Neural cell (in vitro differentiated cells): ENCODE results near the gene IL23A. TPM values are rescaled to one million over a fixed set of nuclear protein-coding genes. Genes with fewer than 3 reads are reported as not detected.
"Not testable (repeated sequence)": the region's sequence is repeated elsewhere in the genome, so short reads cannot be mapped to it uniquely, and the experiment has no call there.

ENCODE experiments used
- H2AFZ ChIP-seq: fragments of 200-600, 300-800 bp; sonication (generic), shearing (Covaris generic); 2 replicates; pipeline ENCODE4 v1.6.0; 2014; ENCODE audit warnings: low read depth, mild to moderate bottlenecking, antibody characterized with exemption, low read length, moderate library complexity
- H3F3A ChIP-seq: fragments of 200-600 bp; shearing (Covaris generic); 2 replicates; pipeline ENCODE4 v1.6.1; 2016; ENCODE audit warnings: mild to moderate bottlenecking, moderate library complexity, mixed read lengths, antibody characterized with exemption, low read length; ENCODE audit not compliant: insufficient read depth, poor library complexity, severe bottlenecking
- H3K27ac ChIP-seq: fragments of 200-600, 300-800 bp; sonication (generic), shearing (Covaris generic); 2 replicates; pipeline ENCODE4 v1.5.1; 2014; ENCODE audit warnings: mild to moderate bottlenecking, low read length, moderate library complexity
- H3K27me3 ChIP-seq: fragments of 300-800, 200-600 bp; sonication (generic), shearing (Covaris generic); 2 replicates; pipeline ENCODE4 v1.6.0; 2014; ENCODE audit warnings: mild to moderate bottlenecking, low read depth, low read length, moderate library complexity; ENCODE audit not compliant: insufficient read depth
- H3K36me3 ChIP-seq: fragments of 300-800, 200-600 bp; sonication (generic), shearing (Covaris generic); 2 replicates; pipeline ENCODE4 v1.5.1; 2014; ENCODE audit warnings: mild to moderate bottlenecking, antibody characterized with exemption, low read length, moderate library complexity; ENCODE audit not compliant: insufficient read depth
- H3K4me2 ChIP-seq: fragments of 300-800, 200-600 bp; sonication (generic), shearing (Covaris generic); 2 replicates; pipeline ENCODE4 v1.6.0; 2014; ENCODE audit warnings: mild to moderate bottlenecking, low read length
- H3K4me3 ChIP-seq: fragments of 300-800, 200-600 bp; sonication (generic), shearing (Covaris generic); 2 replicates; pipeline ENCODE4 v1.5.1; 2014; ENCODE audit warnings: mild to moderate bottlenecking, low read length, moderate library complexity
- H3K79me2 ChIP-seq: fragments of 200-600 bp; shearing (Covaris generic); replicated peaks from 2 replicates; pipeline ENCODE4 v1.6.0; 2014; ENCODE audit warnings: mild to moderate bottlenecking, low read length, moderate library complexity; ENCODE audit not compliant: insufficient read depth
- H3K9ac ChIP-seq: fragments of 300-800, 200-600 bp; sonication (generic), shearing (Covaris generic); 2 replicates; pipeline ENCODE4 v1.6.1; 2016; ENCODE audit warnings: mild to moderate bottlenecking, low read length, mixed read lengths
- H3K9me2 ChIP-seq: fragments of 200-600 bp; shearing (Covaris generic); 2 replicates; pipeline ENCODE4 v1.6.1; 2016; ENCODE audit warnings: mild to moderate bottlenecking, low read length, mixed read lengths; ENCODE audit not compliant: insufficient read depth
- H3K9me3 ChIP-seq: fragments of 200-600, 300-800 bp; sonication (generic), shearing (Covaris generic); 2 replicates; pipeline ENCODE4 v1.6.1; 2016; ENCODE audit warnings: mild to moderate bottlenecking, mixed run types, low read length, moderate library complexity, mixed read lengths
- H4K20me1 ChIP-seq: fragments of 200-600 bp; shearing (Covaris generic); 2 replicates; pipeline ENCODE4 v1.6.1; 2016; ENCODE audit warnings: mild to moderate bottlenecking, mixed run types; ENCODE audit not compliant: insufficient read depth
- EP300 ChIP-seq: fragments of 450-650 bp; conservative IDR thresholded peaks from 2 replicates; pipeline ENCODE4 v1.6.1; 2014; ENCODE audit warnings: antibody characterized with exemption, mild to moderate bottlenecking, moderate library complexity; ENCODE audit not compliant: poor library complexity, severe bottlenecking
- EZH2 ChIP-seq: fragments of 200-600, 300-800 bp; shearing (Covaris generic), sonication (generic); IDR thresholded peaks from 2 replicates; pipeline ENCODE4 v1.6.1; 2014; ENCODE audit warnings: antibody characterized with exemption, low read length, borderline replicate concordance, mild to moderate bottlenecking; ENCODE audit not compliant: insufficient read depth, poor library complexity, severe bottlenecking
- MXI1 ChIP-seq: fragments of 450-650 bp; conservative IDR thresholded peaks from 2 replicates; pipeline ENCODE4 v1.6.1; 2014; ENCODE audit warnings: antibody characterized with exemption, mild to moderate bottlenecking; ENCODE audit not compliant: poor library complexity, severe bottlenecking
- POLR2AphosphoS5 ChIP-seq: IDR thresholded peaks from 2 replicates; pipeline ENCODE4 v1.6.1; 2012
- RAD21 ChIP-seq: fragments of 450-650 bp; conservative IDR thresholded peaks from 2 replicates; pipeline ENCODE4 v1.6.1; 2014; ENCODE audit warnings: antibody characterized with exemption, mild to moderate bottlenecking, moderate library complexity
- REST ChIP-seq: IDR thresholded peaks from 2 replicates; pipeline ENCODE4 v1.6.1; 2012; ENCODE audit warnings: borderline replicate concordance
- SMC3 ChIP-seq: fragments of 450-650 bp; conservative IDR thresholded peaks from 2 replicates; pipeline ENCODE4 v1.6.1; 2014; ENCODE audit warnings: antibody characterized with exemption, mild to moderate bottlenecking, moderate library complexity; ENCODE audit not compliant: poor library complexity
- TAF1 ChIP-seq: IDR thresholded peaks from 2 replicates; pipeline ENCODE4 v1.6.1; 2012; ENCODE audit warnings: low read depth
- polyA plus RNA-seq: library from polyadenylated mRNA; depleted of rRNA; stranded (reverse); fragments of >200 nt; gene quantifications from 2 replicates; pipeline ENCODE4 v1.2.3, GENCODE V29; 2014
- TF ChIP-seq, protein P1 (sequence below): fragments of 450-650 bp; IDR thresholded peaks from 2 replicates; pipeline ENCODE4 v1.5.1; 2014; ENCODE audit warnings: antibody characterized with exemption, mild to moderate bottlenecking, moderate library complexity; ENCODE audit not compliant: poor library complexity, severe bottlenecking

Gene IL23A
- polyA plus RNA-seq, 1 donor from 2014 or later, result 0.31 TPM

- no peaks in the 10 kb centered on the region for H3K9me2 ChIP-seq
- no peak overlapping the region for H3K4me2 ChIP-seq
- no peak overlapping the region for H3K27ac ChIP-seq
- no peak overlapping the region for H3K4me3 ChIP-seq
- TF ChIP-seq SMC3 (no peak), TAF1 (no peak), RAD21 (no peak), POLR2AphosphoS5 (no peak), EZH2 (no peak), EP300 (no peak), MXI1 (no peak), REST (no peak)
- TF ChIP-seq, protein P1, sequence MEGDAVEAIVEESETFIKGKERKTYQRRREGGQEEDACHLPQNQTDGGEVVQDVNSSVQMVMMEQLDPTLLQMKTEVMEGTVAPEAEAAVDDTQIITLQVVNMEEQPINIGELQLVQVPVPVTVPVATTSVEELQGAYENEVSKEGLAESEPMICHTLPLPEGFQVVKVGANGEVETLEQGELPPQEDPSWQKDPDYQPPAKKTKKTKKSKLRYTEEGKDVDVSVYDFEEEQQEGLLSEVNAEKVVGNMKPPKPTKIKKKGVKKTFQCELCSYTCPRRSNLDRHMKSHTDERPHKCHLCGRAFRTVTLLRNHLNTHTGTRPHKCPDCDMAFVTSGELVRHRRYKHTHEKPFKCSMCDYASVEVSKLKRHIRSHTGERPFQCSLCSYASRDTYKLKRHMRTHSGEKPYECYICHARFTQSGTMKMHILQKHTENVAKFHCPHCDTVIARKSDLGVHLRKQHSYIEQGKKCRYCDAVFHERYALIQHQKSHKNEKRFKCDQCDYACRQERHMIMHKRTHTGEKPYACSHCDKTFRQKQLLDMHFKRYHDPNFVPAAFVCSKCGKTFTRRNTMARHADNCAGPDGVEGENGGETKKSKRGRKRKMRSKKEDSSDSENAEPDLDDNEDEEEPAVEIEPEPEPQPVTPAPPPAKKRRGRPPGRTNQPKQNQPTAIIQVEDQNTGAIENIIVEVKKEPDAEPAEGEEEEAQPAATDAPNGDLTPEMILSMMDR, result no peak
- no peak overlapping the region for H2AFZ ChIP-seq
- H3K9me3 ChIP-seq, result no peaks in the 10 kb centered on the region
- H3F3A ChIP-seq, result no peaks in the 10 kb centered on the region
- no peaks in the 10 kb centered on the region for H3K36me3 ChIP-seq
- no peak overlapping the region for H3K9ac ChIP-seq
- no peaks in the 10 kb centered on the region for H3K79me2 ChIP-seq
- no peaks in the 10 kb centered on the region for H3K27me3 ChIP-seq
- H4K20me1 ChIP-seq, result no peaks in the 10 kb centered on the region
Measured at GRCh38 chr12:56341616-56342015, 2.9 kb downstream of the IL23A start.

DNA sequence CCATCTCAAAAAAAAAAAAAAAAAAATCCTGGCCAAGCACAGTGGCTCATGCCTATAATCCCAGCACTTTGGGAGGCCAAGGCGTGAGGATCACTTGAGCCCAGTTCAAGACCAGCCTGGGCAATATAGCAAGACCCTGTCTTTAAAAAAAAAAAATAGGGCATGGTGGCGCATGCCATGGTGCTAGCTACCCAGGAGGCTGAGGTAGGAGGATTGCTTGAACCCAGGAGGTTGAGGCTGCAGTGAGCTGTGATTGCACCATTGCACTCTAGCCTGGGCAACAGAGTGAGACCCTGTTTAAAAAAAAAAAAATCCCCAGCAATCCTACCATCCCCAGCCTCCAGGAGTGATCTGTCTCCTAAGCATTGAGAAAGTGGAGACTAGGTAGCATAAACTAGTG lies 3.6 kb downstream of the IL23A start:
- H3K4me2 ChIP-seq, result not testable (repeated sequence)

GRCh38 chr12:56346675-56347074 lies 8.0 kb downstream of the IL23A start:
- no peaks in the 10 kb centered on the region for H3K27me3 ChIP-seq
- H3K9ac ChIP-seq, result no peak overlapping the region
- TF ChIP-seq SMC3 (no peak), EZH2 (no peak), MXI1 (no peak), EP300 (no peak), TAF1 (no peak), RAD21 (no peak), REST (no peak), POLR2AphosphoS5 (no peak)
- TF ChIP-seq, protein P1, result no peak
- no peak overlapping the region for H3K4me3 ChIP-seq
- no peak overlapping the region for H3K4me2 ChIP-seq
- no peaks in the 10 kb centered on the region for H4K20me1 ChIP-seq
- H3K9me3 ChIP-seq, result no peaks in the 10 kb centered on the region
- H3K27ac ChIP-seq, result no peak overlapping the region
- no peaks in the 10 kb centered on the region for H3K79me2 ChIP-seq
- no peaks in the 10 kb centered on the region for H3F3A ChIP-seq
- H3K9me2 ChIP-seq, result no peaks in the 10 kb centered on the region
- no peaks in the 10 kb centered on the region for H3K36me3 ChIP-seq
- H2AFZ ChIP-seq, result no peak overlapping the region

More for the DNA sequence above, 3.6 kb downstream of the IL23A start:
- not testable (repeated sequence) for H3K27ac ChIP-seq, H3K27me3 ChIP-seq, H3K9me3 ChIP-seq, H3F3A ChIP-seq, H4K20me1 ChIP-seq, H3K4me3 ChIP-seq, H3K36me3 ChIP-seq, H3K9ac ChIP-seq, H3K79me2 ChIP-seq, H3K9me2 ChIP-seq, H2AFZ ChIP-seq
